Right lobe of liver (tissue), 6 donors: ENCODE measurements around the gene RPIA. TPM values are rescaled to one million over a fixed set of nuclear protein-coding genes. Genes with fewer than 3 reads are reported as not detected.

Experiments
- ATAC-seq, 4 donors: fragments of 200-7000 bp; cut with Tn5 transposase; one replicate each; pipeline ENCODE4 v1.9.1; 2020; ENCODE audit warnings: mild to moderate bottlenecking in 4 of 4, moderate library complexity in 4 of 4
- DNase-seq, 3 donors: peaks; one replicate each; pipeline ENCODE4 v3.0.0-alpha.2; 2020
- H3K27ac ChIP-seq, 3 donors: fragments of 200-600 bp; one replicate each; pipeline ENCODE4 v1.8.0; 2022
- H3K27me3 ChIP-seq, 2 donors: fragments of 200-600 bp; one replicate each; pipeline ENCODE4 v1.8.0; 2022
- H3K36me3 ChIP-seq, 4 donors: fragments of 200-600 bp; sonication (generic) in 1 of 4; one replicate each; pipeline versions ENCODE4 v1.5.1 to v1.8.0; 2017 to 2022; ENCODE audit warnings: control low read depth in 1 of 4
- H3K4me1 ChIP-seq, 4 donors: fragments of 200-600 bp; sonication (generic) in 1 of 4; one replicate each; pipeline versions ENCODE4 v1.5.1 to v1.8.0; 2017 to 2022; ENCODE audit warnings: control low read depth in 1 of 4
- H3K4me3 ChIP-seq, 3 donors: fragments of 200-600 bp; one replicate each; pipeline ENCODE4 v1.8.0; 2022
- H3K9me3 ChIP-seq, 4 donors: fragments of 200-600 bp; sonication (generic) in 1 of 4; one replicate each; pipeline versions ENCODE4 v1.5.1 to v1.8.0; 2017 to 2022; ENCODE audit warnings: control low read depth in 1 of 4
- POLR2A ChIP-seq: fragments of 450-650 bp; IDR thresholded peaks from one replicate; pipeline ENCODE4 v1.6.1; 2017; ENCODE audit warnings: antibody characterized with exemption, mild to moderate bottlenecking
- WGBS: methylation state at CpG from one replicate; pipeline ENCODE4 v1.1.6; 2018; ENCODE audit warnings: low coverage, low lambda C conversion rate; ENCODE audit not compliant: insufficient coverage; ENCODE audit errors: missing lambda C conversion rate; 5-methylcytosine and 5-hydroxymethylcytosine counted together
- intact Hi-C, 2 donors: fragments of 100-400 bp; cut with DNase I; formaldehyde crosslinking; loops; one replicate each; pipeline versions ENCODE4 v1.11.2 to v1.14.1; 2022
- total RNA-seq, 6 experiments: library from RNA; depleted of rRNA in 2 of 6; stranded (reverse); fragments of >200 nt in 2 of 6; fragmentation: NEBNext Ultra II Directional in 3 of 6; extraction: Animal tissue kit (Norgen Biotek cat#: 25700) in 3 of 6; gene quantifications; one replicate each; pipeline versions ENCODE4 v1.1.0 to v1.2.4, GENCODE V29; 2016 to 2023
- TF ChIP-seq, protein P1 (sequence below), 4 donors: fragments of 200-600 bp in 3 of 4; fragments of 450-650 bp in 1 of 4; IDR thresholded peaks; one replicate each; pipeline versions ENCODE4 v1.5.1 to v1.8.0; 2016 to 2022; ENCODE audit warnings: antibody characterized with exemption in 4 of 4, mild to moderate bottlenecking in 2 of 4
- donor health status: DM: no; HTN: yes; CAD: no.
- donor health status: DM: no; HTN: no; CAD: no.
- donor health status: DM: no; HTN: no; CAD: no.
- donor health status: DM: no; HTN: yes; CAD: no.
- donor health status: DM: no; HTN: yes; CAD: no.

The RPIA gene
- total RNA-seq, 6 experiments from 2014 or later = 2.2 to 4.8 (median 3.2) TPM

GRCh38 chr2:88680916-88681315 is 10.6 kb upstream of the RPIA start:
- H3K4me3 ChIP-seq = no peak overlapping the region
- ATAC-seq (peak in 3 of 4 donors; percentile 16 to 45 (median 32)), DNase-seq (no peak)
- no peak overlapping the region for H3K27ac ChIP-seq
- WGBS = 74% methylated on average over 2 of the region's 2 CpGs
- TF ChIP-seq, protein P1, sequence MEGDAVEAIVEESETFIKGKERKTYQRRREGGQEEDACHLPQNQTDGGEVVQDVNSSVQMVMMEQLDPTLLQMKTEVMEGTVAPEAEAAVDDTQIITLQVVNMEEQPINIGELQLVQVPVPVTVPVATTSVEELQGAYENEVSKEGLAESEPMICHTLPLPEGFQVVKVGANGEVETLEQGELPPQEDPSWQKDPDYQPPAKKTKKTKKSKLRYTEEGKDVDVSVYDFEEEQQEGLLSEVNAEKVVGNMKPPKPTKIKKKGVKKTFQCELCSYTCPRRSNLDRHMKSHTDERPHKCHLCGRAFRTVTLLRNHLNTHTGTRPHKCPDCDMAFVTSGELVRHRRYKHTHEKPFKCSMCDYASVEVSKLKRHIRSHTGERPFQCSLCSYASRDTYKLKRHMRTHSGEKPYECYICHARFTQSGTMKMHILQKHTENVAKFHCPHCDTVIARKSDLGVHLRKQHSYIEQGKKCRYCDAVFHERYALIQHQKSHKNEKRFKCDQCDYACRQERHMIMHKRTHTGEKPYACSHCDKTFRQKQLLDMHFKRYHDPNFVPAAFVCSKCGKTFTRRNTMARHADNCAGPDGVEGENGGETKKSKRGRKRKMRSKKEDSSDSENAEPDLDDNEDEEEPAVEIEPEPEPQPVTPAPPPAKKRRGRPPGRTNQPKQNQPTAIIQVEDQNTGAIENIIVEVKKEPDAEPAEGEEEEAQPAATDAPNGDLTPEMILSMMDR (IDR thresholded peaks at IDR 0.05) = no peak
- no peak for TF ChIP-seq POLR2A
- H3K4me1 ChIP-seq = peaks cover 0 to 11% (median 0%) of the 10 kb centered on the region in 4 donors
- no peaks in the 10 kb centered on the region for H3K9me3 ChIP-seq
- H3K27me3 ChIP-seq = no peaks in the 10 kb centered on the region
- H3K36me3 ChIP-seq = no peaks in the 10 kb centered on the region
- intact Hi-C loops = no loop called here

DNA sequence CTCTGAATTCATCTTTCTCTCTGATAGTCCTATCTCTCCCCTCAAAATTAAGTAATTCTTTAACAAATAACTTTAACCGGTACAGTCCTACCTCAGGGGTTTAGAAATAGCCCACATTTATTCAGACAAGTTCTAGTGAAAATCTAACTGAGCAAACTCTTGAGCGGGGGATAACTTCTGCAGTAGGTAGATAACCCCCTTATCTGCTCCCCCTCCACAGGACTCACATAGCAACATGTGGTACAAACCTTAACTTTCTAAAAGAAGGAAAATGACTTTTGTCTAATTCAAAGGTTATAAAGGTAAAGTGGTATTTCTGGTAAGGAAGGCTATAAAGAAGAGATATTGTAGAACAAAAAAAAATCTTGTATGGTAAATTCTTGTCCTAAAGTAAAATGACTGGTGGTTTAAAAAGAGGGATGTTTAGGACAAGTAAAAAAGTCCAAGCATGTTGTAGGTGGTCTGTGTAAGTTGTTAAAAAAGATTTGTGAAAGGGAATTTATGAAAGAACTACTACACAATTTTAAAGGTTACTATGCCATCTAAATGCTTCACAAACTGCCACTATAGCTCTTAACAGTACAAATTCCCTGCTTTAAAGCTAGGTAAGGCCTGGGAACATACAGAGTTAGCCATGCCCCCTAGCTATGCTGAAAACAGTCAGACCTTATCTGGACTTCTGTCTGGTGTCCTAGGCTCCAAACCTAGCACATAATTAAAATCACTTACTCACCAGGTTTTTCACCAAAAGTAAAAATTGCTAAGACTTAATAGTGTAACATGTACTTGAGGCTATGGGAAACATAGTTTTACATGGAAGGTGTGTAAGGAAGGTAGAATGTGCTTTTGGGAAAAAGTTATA is 8.1 kb upstream of the RPIA start:
- TF ChIP-seq, protein P1 (IDR thresholded peaks at IDR 0.05) = no peak
- TF ChIP-seq POLR2A = no peak

GRCh38 chr2:88684519-88684918 is 7.0 kb upstream of the RPIA start:
- DNase-seq (no peak), ATAC-seq (no peak)
- Histone ChIP-seq H3K9me3 (no peaks in the 10 kb centered on the region), H3K36me3 (no peaks in the 10 kb centered on the region), H3K4me3 (no peak overlapping the region), H3K27me3 (no peaks in the 10 kb centered on the region), H3K4me1 (peaks cover 0 to 11% (median 0%) of the 10 kb centered on the region in 4 donors), H3K27ac (no peak overlapping the region)
- intact Hi-C loops = no loop called here
- no peak for TF ChIP-seq POLR2A
- TF ChIP-seq, protein P1 (IDR thresholded peaks at IDR 0.05) = no peak
- WGBS = 82% methylated on average over 2 of the region's 2 CpGs

More for the DNA sequence above, 8.1 kb upstream of the RPIA start:
- H3K36me3 ChIP-seq = no peaks in the 10 kb centered on the region
- intact Hi-C loops = no loop called here
- H3K4me1 ChIP-seq = peaks cover 0 to 11% (median 0%) of the 10 kb centered on the region in 4 donors
- no peaks in the 10 kb centered on the region for H3K27me3 ChIP-seq
- no peak for DNase-seq
- H3K27ac ChIP-seq = no peak overlapping the region
- H3K4me3 ChIP-seq = no peak overlapping the region
- 45% methylated on average over 2 of the region's 2 CpGs for WGBS
- no peaks in the 10 kb centered on the region for H3K9me3 ChIP-seq
- no peak for ATAC-seq

GRCh38 chr2:88686320-88686719 is 5.2 kb upstream of the RPIA start:
- TF ChIP-seq, protein P1 (IDR thresholded peaks at IDR 0.05) = no peak
- no peak for TF ChIP-seq POLR2A
- peaks cover 0 to 10% (median 3%) of the 10 kb centered on the region in 4 donors for H3K4me1 ChIP-seq
- no peak overlapping the region for H3K4me3 ChIP-seq
- no peak for DNase-seq
- intact Hi-C loops = no loop called here
- no peaks in the 10 kb centered on the region for H3K36me3 ChIP-seq
- no peak overlapping the region for H3K27ac ChIP-seq
- WGBS = 73% methylated on average over 4 of the region's 4 CpGs
- H3K9me3 ChIP-seq = no peaks in the 10 kb centered on the region
- ATAC-seq = no peak
- no peaks in the 10 kb centered on the region for H3K27me3 ChIP-seq
